GM21360 (cell line): ENCODE data around the gene ALLC.

Experiments
- ATAC-seq: cut with Tn5 transposase; IDR thresholded peaks from one replicate; pipeline ENCODE4 v1.9.1; 2021; ENCODE audit warnings: mild to moderate bottlenecking, moderate library complexity; ENCODE audit not compliant: unreplicated experiment

Gene ALLC

GRCh38 chr2:3674066-3674845 is 16.3 kb downstream of the ALLC start:
- no peak for ATAC-seq

GRCh38 chr2:3675687-3676086 is 17.7 kb downstream of the ALLC start:
- ATAC-seq: no peak

DNA sequence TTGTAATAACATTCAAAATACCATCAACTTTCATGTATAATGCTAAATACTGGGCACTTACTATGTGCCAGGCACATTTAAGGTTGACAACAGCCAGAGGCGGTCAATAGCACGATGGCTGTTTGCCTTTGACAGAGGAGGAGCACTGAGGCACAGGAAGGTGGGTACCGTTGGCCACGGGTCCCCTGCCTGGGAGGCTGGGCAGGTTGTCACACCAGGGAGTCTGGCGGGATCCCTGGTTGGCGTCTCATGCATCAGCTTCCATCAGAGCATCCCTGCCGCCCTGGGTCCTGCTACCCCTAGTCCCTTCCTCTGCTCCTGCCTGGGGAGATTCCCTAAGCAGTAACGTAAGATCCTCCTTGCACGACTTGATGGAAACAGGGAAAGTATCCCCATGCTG is 19.4 kb downstream of the ALLC start:
- ATAC-seq: no peak

DNA sequence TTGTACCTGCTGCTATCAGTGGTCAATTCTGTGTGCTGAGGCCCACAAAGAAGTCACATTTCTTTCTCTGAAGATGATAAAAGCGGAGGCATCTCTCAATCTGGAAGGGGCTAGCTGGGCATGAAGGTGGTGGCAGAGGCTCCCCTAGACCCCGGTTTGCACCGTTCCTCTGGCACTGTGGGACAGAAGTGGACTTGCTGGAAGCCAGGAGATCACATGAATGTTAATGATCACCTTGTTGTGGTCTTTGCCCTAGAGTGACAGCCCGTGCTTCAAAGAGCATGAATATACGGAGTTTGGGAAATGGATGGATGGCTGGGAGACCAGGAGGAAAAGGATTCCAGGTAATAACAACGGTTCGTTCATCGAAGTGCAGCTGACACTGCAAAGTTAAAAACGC is 20.2 kb downstream of the ALLC start:
- ATAC-seq: no peak

DNA sequence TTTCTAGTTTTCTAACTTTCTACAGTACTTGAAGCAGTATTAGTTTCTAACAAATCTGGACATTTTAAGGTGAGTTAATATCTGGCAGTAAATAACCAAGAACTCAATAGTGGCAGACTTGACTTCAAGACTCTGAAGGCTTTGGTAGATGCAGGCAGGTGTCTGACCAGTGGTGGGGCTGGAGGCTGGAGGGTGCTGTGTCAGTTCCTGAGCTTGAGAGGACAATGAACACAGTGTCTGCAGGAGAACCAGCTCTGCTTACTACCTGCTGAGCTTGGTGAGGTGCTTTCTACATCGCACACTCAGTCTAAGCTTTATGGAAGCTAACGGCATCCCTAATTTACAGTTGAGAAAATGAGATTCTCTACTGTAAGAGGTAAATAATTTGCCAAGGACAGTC is 21.2 kb downstream of the ALLC start:
- no peak for ATAC-seq

- ATAC-seq: no peak
Measured at GRCh38 chr2:3679616-3680393, 21.8 kb downstream of the ALLC start.

DNA sequence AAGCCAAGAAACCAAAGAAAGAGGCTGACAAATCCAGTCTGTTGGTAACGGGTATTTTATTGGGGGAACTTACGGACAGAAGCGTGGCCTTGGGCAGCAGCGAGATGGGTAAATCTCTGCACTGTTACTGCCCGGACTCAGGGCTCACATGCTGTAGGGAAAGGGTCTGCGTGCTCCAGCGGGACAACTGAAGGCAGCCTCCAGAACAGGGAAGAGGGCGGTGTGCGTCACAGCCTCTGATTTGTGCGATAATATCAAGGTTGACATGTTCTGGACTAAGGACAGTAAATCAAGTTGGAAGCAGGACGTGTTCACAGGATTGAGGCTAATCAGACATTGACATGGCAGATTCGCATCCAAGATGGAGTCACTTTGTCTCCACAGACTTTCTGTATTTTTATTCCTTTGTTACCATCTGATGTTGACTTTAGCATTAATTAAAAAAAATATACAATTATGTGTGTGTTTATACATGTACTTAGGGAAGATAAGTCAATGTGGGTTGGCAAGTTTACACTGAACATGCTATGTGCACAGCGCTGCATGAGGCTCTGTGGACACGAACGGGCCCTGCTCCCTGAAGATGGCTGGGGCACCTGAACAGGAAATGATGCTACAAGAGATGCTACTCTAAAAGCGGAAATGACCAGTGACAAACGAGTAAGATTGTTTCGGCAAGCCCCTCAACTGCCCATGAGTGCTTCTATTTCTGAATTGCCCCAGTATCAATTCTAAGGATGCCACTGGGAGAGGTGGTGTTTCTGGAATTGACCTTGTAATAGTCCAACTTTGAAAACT is 22.7 kb downstream of the ALLC start:
- ATAC-seq: no peak

- no peak for ATAC-seq
Measured at GRCh38 chr2:3681625-3682024, 23.6 kb downstream of the ALLC start.

GRCh38 chr2:3682811-3683210 is 24.8 kb downstream of the ALLC start:
- no peak for ATAC-seq

DNA sequence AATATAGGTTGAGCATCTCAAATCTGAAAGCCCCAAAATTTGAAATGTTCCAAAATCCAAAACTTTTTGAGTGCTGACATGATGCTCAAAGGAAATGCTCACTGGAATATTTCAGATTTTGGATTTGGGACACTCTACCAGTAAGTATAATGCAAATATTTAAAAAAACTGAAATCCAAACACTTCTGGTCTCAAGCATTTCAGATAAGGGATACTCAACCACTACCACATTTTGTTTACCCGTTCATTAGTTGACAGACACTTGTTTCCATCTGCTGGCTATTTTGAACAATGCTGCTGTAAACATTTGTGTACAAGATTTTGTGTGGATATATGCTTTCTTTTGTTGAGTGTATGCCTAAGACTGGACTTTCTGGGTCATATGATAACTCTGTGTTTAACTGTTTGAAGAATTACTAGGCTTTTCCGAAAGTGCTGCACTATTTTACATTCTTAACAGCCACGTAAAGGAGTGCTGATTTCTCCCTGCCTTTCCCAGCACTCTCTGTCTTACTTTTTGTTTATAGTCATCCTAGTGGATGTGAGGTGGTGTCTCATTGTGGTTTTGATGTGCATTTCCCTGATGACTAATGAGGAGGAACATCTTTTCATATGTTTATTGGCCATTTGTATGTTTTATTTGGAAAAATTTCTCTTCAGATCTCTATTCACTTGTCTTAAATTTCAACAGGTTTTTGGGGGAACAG is 25.9 kb downstream of the ALLC start:
- ATAC-seq: no peak

DNA sequence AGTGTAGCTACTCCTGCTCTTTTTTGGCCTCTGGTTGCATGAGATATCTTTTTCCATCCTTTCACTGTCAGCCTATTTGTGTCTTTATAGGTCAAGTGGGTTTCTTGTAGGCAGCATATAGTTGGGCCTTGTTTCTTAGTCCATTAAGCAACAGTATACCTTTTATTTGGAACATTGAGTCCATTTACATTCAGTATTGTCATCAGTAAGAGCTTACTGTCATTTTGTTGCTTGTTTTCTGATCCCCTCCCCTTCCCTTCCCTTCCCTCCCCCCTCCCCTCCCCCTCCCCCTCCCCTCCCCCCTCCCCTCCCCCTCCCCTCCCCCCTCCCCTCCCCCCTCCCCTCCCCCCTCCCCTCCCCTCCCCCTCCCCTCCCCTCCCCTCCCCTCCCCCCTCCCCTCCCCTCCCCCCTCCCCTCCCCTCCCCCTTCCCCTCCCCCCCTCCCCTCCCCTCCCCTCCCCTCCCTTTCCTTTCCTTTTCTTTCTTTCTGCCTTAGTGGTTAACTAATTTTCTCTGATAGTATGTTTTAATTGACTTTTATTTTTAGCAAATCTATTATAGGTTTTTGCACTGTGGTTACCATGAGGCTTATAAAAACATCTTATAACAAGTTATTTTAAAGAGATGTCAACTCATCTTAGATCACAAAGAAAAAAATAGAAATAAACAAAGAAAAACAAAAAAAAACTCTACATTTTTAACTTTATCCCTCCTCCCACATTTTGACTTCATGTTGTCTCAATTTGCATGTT is 32.2 kb downstream of the ALLC start:
- no peak for ATAC-seq

GRCh38 chr2:3692375-3692774 is 34.4 kb downstream of the ALLC start:
- ATAC-seq: no peak

DNA sequence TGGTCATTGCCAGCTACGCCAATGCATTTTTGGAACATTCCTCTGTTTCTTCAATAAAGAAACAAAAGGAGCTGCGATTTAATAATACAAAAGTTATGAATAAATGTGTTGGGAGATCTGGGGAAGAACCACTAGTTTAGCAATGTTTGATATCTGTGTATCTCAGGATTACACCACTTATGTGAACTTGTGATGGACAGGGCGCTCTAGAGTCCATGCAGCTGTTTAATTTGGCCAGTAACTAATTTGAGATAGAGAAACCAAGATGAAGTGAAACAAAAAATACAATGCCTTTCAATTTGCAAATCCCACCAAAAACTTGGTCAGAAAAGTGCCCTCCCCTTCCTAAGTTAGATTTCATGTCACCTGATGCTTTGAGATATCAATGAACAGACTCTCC is 38.5 kb downstream of the ALLC start:
- no peak for ATAC-seq

DNA sequence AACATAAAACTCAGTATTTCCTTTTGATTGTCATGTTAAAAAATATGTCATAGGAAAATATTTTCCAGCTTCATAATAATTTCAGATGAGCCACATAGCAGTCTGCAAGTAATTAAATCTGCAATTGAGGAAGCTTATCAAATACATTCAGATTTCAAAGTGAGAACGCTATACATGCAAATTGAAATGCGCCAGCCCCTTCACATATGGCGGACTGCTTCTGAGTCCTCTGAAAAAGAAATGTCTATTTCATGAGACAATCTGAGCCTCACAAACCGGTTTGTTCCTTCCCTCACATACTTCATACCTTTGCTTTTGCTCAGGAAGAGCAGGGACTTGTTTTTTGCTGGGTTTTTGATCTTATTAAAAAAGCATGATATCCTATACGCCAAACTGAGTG is 43.1 kb downstream of the ALLC start:
- ATAC-seq: no peak

DNA sequence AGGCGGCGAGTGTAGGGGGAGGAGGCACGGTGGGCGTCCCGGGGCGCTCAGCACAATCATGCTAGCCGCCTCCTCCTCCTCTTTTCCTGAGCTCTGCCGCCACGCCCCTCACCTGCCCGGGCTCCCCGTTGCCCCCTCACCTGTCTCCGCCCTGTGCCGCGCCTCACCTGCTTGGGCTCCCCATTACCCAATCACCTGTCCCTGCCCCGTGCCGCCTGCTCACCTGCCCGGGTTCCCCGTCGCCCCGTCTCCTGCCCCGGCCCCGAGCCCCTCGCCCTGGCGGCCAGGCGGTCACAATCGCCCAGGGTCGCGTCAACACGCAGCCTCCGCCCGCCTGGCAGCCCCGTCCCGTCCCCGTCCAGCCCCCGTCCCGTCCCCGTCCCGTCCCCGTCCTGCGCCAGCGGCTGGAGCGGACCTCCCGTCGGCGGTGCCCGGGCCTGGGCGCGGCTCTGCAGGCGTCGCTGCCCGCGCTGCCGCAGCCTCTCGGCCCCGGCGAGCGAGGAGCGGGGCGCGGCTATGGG is 45.3 kb downstream of the ALLC start, which contains the start of gene DCDC2C:
Gene DCDC2C, plus strand, starts transcription at position 340 of the 521 bp plus-strand sequence. Its CDS starts 177 bp downstream, at position 517.
- ATAC-seq: no peak

GRCh38 chr2:3703757-3704355 is 45.9 kb downstream of the ALLC start:
- ATAC-seq: no peak

- no peak for ATAC-seq
Measured at GRCh38 chr2:3704692-3705091, 46.7 kb downstream of the ALLC start.

DNA sequence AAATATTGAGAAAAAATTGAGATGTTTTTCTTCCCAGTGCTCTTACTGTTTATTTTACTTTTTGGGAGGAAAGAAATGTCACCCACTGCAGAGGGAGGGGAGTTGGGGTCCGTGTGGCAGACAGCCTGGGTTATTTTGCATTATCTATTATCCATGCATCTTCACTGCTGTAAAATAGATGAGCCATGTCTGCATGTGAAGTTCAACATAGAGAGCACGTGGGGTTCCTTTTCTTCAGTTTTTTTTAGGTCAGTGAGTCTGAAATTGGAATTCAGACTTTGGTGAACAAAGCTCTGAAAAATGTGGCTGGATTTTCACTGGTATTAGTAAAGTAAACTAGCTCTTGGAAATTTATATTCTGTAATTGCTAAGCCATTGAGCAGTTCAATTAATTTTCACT is 47.8 kb downstream of the ALLC start:
- ATAC-seq: no peak

GRCh38 chr2:3706892-3707291 is 48.9 kb downstream of the ALLC start:
- no peak for ATAC-seq
